HepG2 (cell line): ENCODE measurements around the gene CALY. TPM values are rescaled to one million over a fixed set of nuclear protein-coding genes. Genes with fewer than 3 reads are reported as not detected.

Source experiments
- ARNT ChIP-seq: fragments of 450-650 bp; IDR thresholded peaks from 2 replicates; pipeline ENCODE4 v1.6.1; 2017
- ARNT2 ChIP-seq: sonication (generic); formaldehyde crosslinking; IDR thresholded peaks from 2 replicates; pipeline ENCODE4 v1.8.0; 2022; ENCODE audit warnings: mild to moderate bottlenecking, low read depth, missing genetic modification reagents, moderate library complexity
- CREB1 ChIP-seq, 2 experiments: fragments of 450-650 bp in 1 of 2; IDR thresholded peaks; 2 replicates each; pipeline ENCODE4 v1.6.1; 2016 to 2017; ENCODE audit warnings: control low read depth in 1 of 2, mild to moderate bottlenecking in 1 of 2, missing compliant biosample characterization in 1 of 2, missing genetic modification characterization in 1 of 2
- EP300 ChIP-seq, 3 experiments: sonication (generic) in 1 of 3; formaldehyde crosslinking in 1 of 3; IDR thresholded peaks; 2 replicates each; pipeline versions ENCODE4 v1.5.1 to v1.6.1; 2011 to 2020; ENCODE audit warnings: low read depth in 2 of 3, low read length in 2 of 3, borderline replicate concordance in 1 of 3, improper control_type of control experiment in 1 of 3, mild to moderate bottlenecking in 1 of 3, missing genetic modification reagents in 1 of 3, moderate library complexity in 1 of 3
- KAT8 ChIP-seq: IDR thresholded peaks from 2 replicates; pipeline ENCODE4 v1.6.1; 2016; ENCODE audit warnings: missing genetic modification reagents, missing compliant biosample characterization
- KDM2A ChIP-seq: sonication (generic); formaldehyde crosslinking; IDR thresholded peaks from 2 replicates; pipeline ENCODE4 v1.4.0; 2020; ENCODE audit warnings: low read depth, missing genetic modification reagents, borderline replicate concordance
- NBN ChIP-seq: fragments of 450-650 bp; conservative IDR thresholded peaks from 2 replicates; pipeline ENCODE4 v1.6.1; 2017
- NCOR1 ChIP-seq: fragments of 200-600 bp; sonication (generic); IDR thresholded peaks from 2 replicates; pipeline ENCODE4 v1.7.0; 2017; ENCODE audit warnings: antibody characterized with exemption, low read length, borderline replicate concordance
- POLR2AphosphoS5 ChIP-seq: IDR thresholded peaks from 2 replicates; pipeline ENCODE4 v1.6.1; 2012; ENCODE audit warnings: low read depth, low read length
- ZBTB42 ChIP-seq: sonication (generic); formaldehyde crosslinking; IDR thresholded peaks from 2 replicates; pipeline ENCODE4 v1.5.0; 2020; ENCODE audit warnings: mild to moderate bottlenecking, missing genetic modification reagents
- ZFP36L2 ChIP-seq: sonication (generic); formaldehyde crosslinking; IDR thresholded peaks from 2 replicates; pipeline ENCODE4 v1.4.0; 2020; ENCODE audit warnings: missing genetic modification reagents
- ZKSCAN5 ChIP-seq: sonication (generic); formaldehyde crosslinking; IDR thresholded peaks from 2 replicates; pipeline ENCODE4 v1.5.1; 2020; ENCODE audit warnings: mild to moderate bottlenecking, missing genetic modification reagents
- ZNF263 ChIP-seq: sonication (generic); formaldehyde crosslinking; IDR thresholded peaks from 2 replicates; pipeline ENCODE4 v1.4.0; 2020; ENCODE audit warnings: missing genetic modification reagents
- ZNF562 ChIP-seq: sonication (generic); formaldehyde crosslinking; IDR thresholded peaks from 2 replicates; pipeline ENCODE4 v1.8.0; 2022; ENCODE audit warnings: missing genetic modification reagents, borderline replicate concordance
- ZNF703 ChIP-seq: sonication (generic); formaldehyde crosslinking; IDR thresholded peaks from 2 replicates; pipeline ENCODE4 v1.5.1; 2020; ENCODE audit warnings: missing genetic modification reagents, mild to moderate bottlenecking, moderate library complexity, borderline replicate concordance
- ZNF746 ChIP-seq: sonication (generic); formaldehyde crosslinking; IDR thresholded peaks from 2 replicates; pipeline ENCODE4 v1.8.0; 2022; ENCODE audit warnings: mild to moderate bottlenecking, missing genetic modification reagents
- ZNF747 ChIP-seq: sonication (generic); formaldehyde crosslinking; IDR thresholded peaks from 2 replicates; pipeline ENCODE4 v1.8.1; 2023; ENCODE audit warnings: missing genetic modification reagents, mild to moderate bottlenecking, borderline replicate concordance
- polyA plus RNA-seq, 8 experiments: library from polyadenylated mRNA; depleted of rRNA in 3 of 8; stranded (reverse) in 7 of 8; unstranded in 1 of 8; fragments of >200 nt; fragmentation: Illumina TruSeq in 4 of 8; extraction: Trizol in 4 of 8; gene quantifications; 2 replicates each; pipeline versions ENCODE4 v1.2.1 to v1.2.3, GENCODE V29; 2011 to 2016; ENCODE audit warnings: low read depth in 4 of 8, missing spikeins in 1 of 8, mixed read lengths in 1 of 8; ENCODE audit not compliant: insufficient read depth in 1 of 8
- total RNA-seq, 5 experiments: library from RNA; depleted of rRNA; stranded (reverse); fragments of >200 nt; fragmentation: Illumina TruSeq; extraction: Trizol; gene quantifications; 2 replicates each; pipeline ENCODE4 v1.2.3, GENCODE V29; 2016; ENCODE audit warnings: low read depth in 1 of 5
- TF ChIP-seq, protein P1 (sequence below): IDR thresholded peaks from 2 replicates; pipeline ENCODE4 v1.6.1; 2016; ENCODE audit warnings: low read depth, borderline replicate concordance
- TF ChIP-seq, protein P2 (sequence below): sonication (generic); formaldehyde crosslinking; IDR thresholded peaks from 2 replicates; pipeline ENCODE4; 2020; ENCODE audit warnings: missing genetic modification reagents, mild to moderate bottlenecking, borderline replicate concordance
- TF ChIP-seq, protein P3 (sequence below): sonication (generic); formaldehyde crosslinking; IDR thresholded peaks from 2 replicates; pipeline ENCODE4 v1.5.0; 2020; ENCODE audit warnings: missing genetic modification reagents
- TF ChIP-seq, protein P4 (sequence below): sonication (generic); formaldehyde crosslinking; IDR thresholded peaks from 2 replicates; pipeline ENCODE4 v1.4.0; 2020; ENCODE audit warnings: low read depth, mild to moderate bottlenecking, missing genetic modification reagents
- TF ChIP-seq, protein P5 (sequence below): sonication (generic); formaldehyde crosslinking; IDR thresholded peaks from 2 replicates; pipeline ENCODE4 v1.9.0; 2021; ENCODE audit warnings: missing genetic modification reagents, borderline replicate concordance

Gene CALY
- total and polyA plus RNA-seq, 2 of the 13 experiments (the other 11 are each of a cell fraction or from before 2014, with no cell fraction given), result 0.08 TPM; not detected in 1

DNA sequence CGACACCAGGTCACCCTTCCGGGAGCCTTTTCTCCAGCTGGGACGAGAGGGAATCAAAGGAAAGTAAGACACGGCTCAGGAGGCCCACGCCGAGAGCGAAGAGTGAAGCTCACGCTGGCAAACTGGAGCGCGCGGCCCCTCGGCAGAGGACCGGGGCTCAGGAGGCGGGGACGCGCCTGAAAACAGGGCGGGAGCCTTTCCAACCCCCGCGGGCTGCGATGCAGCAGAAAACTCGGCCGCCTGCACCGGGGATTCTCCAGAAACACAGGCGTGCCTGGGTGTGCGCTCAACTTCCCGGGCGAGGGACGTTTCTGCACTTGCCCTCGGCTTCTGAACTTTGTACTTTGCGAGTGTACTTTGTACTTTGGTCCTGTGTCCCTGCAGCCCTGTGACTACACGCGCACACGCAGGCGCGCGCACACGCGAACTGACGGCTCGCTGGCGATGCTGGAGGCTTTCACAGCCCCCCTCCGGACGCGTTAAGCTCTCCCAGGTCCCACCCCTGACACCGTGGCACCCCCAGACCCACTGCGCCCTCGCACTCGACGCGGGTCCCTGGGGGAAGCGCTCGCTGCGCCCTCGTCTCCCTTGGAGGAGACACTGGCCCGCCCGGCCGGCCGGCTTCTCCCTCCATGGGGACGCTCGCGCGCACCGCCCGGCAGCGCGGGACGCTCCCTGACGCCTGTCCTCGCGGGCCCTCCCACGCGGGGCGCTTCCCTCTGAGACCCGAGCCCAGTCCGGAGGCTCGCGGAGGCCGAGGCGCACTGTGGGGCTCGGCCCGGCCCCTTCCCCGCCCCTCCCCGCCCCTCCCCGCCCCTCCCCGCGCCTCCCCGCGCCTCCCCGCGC is 41.8 kb upstream of the CALY start (continued):
- TF ChIP-seq, protein P1, sequence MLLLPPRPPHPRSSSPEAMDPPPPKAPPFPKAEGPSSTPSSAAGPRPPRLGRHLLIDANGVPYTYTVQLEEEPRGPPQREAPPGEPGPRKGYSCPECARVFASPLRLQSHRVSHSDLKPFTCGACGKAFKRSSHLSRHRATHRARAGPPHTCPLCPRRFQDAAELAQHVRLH, result no peak
- TF ChIP-seq KAT8 (CRISPR knock-in tag), result peak; percentile 58
- no peak for TF ChIP-seq NBN
- TF ChIP-seq, protein P2, sequence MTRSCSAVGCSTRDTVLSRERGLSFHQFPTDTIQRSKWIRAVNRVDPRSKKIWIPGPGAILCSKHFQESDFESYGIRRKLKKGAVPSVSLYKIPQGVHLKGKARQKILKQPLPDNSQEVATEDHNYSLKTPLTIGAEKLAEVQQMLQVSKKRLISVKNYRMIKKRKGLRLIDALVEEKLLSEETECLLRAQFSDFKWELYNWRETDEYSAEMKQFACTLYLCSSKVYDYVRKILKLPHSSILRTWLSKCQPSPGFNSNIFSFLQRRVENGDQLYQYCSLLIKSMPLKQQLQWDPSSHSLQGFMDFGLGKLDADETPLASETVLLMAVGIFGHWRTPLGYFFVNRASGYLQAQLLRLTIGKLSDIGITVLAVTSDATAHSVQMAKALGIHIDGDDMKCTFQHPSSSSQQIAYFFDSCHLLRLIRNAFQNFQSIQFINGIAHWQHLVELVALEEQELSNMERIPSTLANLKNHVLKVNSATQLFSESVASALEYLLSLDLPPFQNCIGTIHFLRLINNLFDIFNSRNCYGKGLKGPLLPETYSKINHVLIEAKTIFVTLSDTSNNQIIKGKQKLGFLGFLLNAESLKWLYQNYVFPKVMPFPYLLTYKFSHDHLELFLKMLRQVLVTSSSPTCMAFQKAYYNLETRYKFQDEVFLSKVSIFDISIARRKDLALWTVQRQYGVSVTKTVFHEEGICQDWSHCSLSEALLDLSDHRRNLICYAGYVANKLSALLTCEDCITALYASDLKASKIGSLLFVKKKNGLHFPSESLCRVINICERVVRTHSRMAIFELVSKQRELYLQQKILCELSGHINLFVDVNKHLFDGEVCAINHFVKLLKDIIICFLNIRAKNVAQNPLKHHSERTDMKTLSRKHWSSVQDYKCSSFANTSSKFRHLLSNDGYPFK (CRISPR knock-in tag), result peak; percentile 37; the same call in 1 of the 2 replicates
- TF ChIP-seq ZKSCAN5 (CRISPR knock-in tag), result no peak
- TF ChIP-seq ARNT, result no peak
- TF ChIP-seq ZNF746 (CRISPR knock-in tag), result peak; percentile 62; the same call in 1 of the 2 replicates
- TF ChIP-seq ZFP36L2 (CRISPR knock-in tag), result no peak
- TF ChIP-seq ARNT2, result peak; percentile 52; the same call in 1 of the 2 replicates
- TF ChIP-seq, protein P3, sequence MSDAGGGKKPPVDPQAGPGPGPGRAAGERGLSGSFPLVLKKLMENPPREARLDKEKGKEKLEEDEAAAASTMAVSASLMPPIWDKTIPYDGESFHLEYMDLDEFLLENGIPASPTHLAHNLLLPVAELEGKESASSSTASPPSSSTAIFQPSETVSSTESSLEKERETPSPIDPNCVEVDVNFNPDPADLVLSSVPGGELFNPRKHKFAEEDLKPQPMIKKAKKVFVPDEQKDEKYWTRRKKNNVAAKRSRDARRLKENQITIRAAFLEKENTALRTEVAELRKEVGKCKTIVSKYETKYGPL (CRISPR knock-in tag), result no peak
- no peak for TF ChIP-seq ZNF263 (CRISPR knock-in tag)
- TF ChIP-seq EP300 (IDR thresholded peaks at IDR 0.05; ENCODE audit: low read depth in 2 of 2, low read length in 2 of 2), result peak in 1 of 2 experiments; percentile 52; a peak in 2 of 4 replicates
- peak; percentile 28; the same call in 1 of the 2 replicates for TF ChIP-seq EP300 (CRISPR knock-in tag; IDR thresholded peaks at IDR 0.05; ENCODE audit: borderline replicate concordance)
- TF ChIP-seq, protein P4, sequence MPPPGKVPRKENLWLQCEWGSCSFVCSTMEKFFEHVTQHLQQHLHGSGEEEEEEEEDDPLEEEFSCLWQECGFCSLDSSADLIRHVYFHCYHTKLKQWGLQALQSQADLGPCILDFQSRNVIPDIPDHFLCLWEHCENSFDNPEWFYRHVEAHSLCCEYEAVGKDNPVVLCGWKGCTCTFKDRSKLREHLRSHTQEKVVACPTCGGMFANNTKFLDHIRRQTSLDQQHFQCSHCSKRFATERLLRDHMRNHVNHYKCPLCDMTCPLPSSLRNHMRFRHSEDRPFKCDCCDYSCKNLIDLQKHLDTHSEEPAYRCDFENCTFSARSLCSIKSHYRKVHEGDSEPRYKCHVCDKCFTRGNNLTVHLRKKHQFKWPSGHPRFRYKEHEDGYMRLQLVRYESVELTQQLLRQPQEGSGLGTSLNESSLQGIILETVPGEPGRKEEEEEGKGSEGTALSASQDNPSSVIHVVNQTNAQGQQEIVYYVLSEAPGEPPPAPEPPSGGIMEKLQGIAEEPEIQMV (CRISPR knock-in tag), result no peak
- peak; percentile 66; the same call in 1 of the 2 replicates for TF ChIP-seq ZBTB42 (CRISPR knock-in tag)
- no peak for TF ChIP-seq ZNF562
- no peak for TF ChIP-seq KDM2A (CRISPR knock-in tag)
- peak; percentile 80 for TF ChIP-seq POLR2AphosphoS5
- TF ChIP-seq CREB1 (IDR thresholded peaks at IDR 0.05), result no peak
- no peak for TF ChIP-seq CREB1 (CRISPR knock-in tag; IDR thresholded peaks at IDR 0.05)
- no peak for TF ChIP-seq ZNF747 (CRISPR knock-in tag)
- 0 out of 2 replicates have a peak, but pooled peaks have one; percentile 34 for TF ChIP-seq ZNF703
- peak; percentile 99 for TF ChIP-seq NCOR1
- TF ChIP-seq, protein P5, sequence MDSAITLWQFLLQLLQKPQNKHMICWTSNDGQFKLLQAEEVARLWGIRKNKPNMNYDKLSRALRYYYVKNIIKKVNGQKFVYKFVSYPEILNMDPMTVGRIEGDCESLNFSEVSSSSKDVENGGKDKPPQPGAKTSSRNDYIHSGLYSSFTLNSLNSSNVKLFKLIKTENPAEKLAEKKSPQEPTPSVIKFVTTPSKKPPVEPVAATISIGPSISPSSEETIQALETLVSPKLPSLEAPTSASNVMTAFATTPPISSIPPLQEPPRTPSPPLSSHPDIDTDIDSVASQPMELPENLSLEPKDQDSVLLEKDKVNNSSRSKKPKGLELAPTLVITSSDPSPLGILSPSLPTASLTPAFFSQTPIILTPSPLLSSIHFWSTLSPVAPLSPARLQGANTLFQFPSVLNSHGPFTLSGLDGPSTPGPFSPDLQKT (CRISPR knock-in tag), result no peak
